HFF-Myc (cell line): Measurements from ENCODE around the gene HRH1.
A peak's percentile ranks its signal among the peaks of the same experiment; 100 is the strongest.
"Not testable (repeated sequence)": the region's sequence is repeated elsewhere in the genome, so short reads cannot be mapped to it uniquely, and the experiment has no call there.

Experiments
- DNase-seq: peaks from one replicate; pipeline ENCODE4 v3.0.0-alpha.2; 2011; ENCODE audit warnings: low read depth; ENCODE audit errors: extremely low read depth
- H3K4me3 ChIP-seq: replicated peaks from 2 replicates; pipeline ENCODE4 v1.5.1; 2011; ENCODE audit warnings: low read depth, mild to moderate bottlenecking, control low read depth, low read length
- CTCF ChIP-seq: IDR thresholded peaks from 2 replicates; pipeline ENCODE4 v1.5.1; 2012; ENCODE audit warnings: mild to moderate bottlenecking, low read depth, low read length, control low read depth; ENCODE audit errors: missing control alignments

The HRH1 gene

DNA sequence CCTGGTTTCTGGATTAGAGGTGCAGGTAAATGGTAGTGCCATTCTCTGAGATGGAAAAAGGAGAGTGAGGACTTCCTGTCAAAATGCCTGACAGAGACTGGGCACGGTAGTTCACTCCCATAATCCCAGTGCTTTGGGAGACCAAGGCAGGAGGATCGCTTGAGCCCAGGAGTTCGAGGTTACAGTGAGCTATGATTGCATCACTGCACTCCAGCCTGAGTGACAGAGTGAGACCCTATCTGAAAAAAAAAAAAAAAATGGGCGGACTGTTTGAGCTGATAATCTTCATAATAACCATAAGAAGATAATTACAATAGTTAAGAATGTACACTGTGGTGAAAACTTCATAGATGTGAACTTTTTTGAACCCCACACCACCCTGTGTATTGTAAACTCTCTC is 44.2 kb downstream of the HRH1 start:
- no peak for TF ChIP-seq CTCF

DNA sequence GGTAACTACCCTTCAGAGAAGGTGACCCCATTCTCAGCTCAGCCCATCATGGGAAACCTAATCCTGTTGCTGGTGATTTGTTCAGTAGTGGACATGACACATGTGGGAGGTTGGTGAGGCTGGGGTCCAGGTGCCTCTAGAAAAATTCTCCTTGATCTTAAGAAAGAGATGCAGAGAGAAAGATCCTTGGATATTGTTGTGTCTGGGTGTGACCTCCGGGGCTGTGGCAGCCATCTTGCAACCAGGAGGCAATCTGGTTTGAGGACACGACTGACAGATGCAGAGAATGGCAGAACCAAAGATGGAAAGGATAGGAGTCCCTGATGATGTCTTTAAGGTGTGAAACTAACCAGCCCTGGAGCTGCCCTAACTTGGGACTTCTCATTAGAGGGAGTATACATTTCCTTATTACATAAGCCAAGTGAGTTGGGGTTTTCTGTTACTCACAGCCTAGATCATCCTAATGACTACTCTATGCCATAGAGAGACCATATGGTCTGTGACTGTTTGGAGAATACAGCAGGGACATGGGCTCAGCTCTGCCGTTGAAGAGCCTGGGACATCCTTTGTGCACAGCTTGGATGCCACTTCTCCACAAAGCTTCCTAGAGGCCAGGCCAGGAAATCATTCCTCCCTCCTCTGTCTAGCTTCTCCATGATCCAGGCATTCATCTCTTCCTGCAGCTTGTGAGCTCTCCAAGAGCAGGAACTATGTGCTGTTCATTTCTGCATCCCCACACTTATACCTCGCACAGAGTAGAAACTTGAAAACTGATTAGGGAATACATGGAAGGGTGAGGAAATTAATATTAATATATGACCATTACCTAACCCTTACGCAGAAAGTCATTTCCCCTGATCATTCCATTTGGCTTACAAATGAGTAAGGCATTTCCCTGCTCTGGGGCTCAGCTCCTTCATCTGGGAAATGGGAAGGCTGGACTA is 45.9 kb downstream of the HRH1 start:
- no peak overlapping the region for H3K4me3 ChIP-seq
- DNase-seq, result no peak
- no peak for TF ChIP-seq CTCF

More for the DNA sequence above, 44.2 kb downstream of the HRH1 start:
- no peak for DNase-seq
- no peak overlapping the region for H3K4me3 ChIP-seq

GRCh38 chr3:11201251-11202019 is 47.1 kb downstream of the HRH1 start:
- no peak for TF ChIP-seq CTCF
- no peak for DNase-seq
- no peak overlapping the region for H3K4me3 ChIP-seq

DNA sequence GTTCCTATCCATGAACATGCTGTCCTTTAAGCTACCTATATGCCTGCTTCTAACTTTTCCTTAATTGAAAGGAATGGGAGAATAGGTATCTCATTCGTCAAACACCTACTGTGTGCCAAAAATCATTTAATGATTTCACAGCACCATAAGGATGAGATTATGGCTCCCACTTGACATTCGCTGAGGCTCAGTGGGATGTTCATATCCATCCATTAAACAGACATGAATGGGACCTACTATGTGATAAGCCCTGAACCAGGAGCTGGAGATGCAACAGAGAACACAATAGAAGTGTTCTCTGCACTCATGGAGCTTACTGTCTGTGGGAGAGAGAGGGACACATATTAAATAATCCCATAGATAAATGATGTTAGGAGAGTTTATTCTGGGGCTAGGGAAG is 49.7 kb downstream of the HRH1 start:
- no peak for TF ChIP-seq CTCF
- no peak for DNase-seq
- no peak overlapping the region for H3K4me3 ChIP-seq

GRCh38 chr3:11204697-11205348 is 50.5 kb downstream of the HRH1 start:
- no peak for DNase-seq
- TF ChIP-seq CTCF, result no peak
- no peak overlapping the region for H3K4me3 ChIP-seq

DNA sequence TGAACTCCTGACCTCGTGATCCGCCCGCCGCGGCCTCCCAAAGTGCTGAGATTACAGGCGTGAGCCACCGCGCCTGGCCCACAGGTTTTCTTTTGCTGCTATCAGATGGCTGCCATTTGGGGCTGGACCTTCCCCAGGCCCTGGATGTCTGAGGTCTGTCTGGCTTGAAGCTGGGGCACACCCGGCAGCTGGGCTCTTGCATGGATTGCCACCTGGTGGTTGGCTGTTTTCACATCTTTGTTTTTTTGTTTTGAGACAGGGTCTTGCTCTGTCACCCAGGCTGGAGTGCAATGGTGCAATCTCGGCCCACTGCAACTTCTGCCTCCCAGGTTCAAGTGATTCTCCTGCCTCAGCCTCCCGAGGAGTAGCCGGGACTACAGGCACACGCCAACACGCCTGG is 51.6 kb downstream of the HRH1 start:
- H3K4me3 ChIP-seq, DNase-seq: not testable (repeated sequence)
- peak; percentile 38 for TF ChIP-seq CTCF
